Activated T-cell treated with anti-CD3 and anti-CD28 coated beads, Interleukin-2, amount 50 U/mL, for 1 hour (primary cell): ENCODE measurements around the gene ECD.
"Not testable (repeated sequence)": the region's sequence is repeated elsewhere in the genome, so short reads cannot be mapped to it uniquely, and the experiment has no call there.

Experiments used
- DNase-seq: peaks from one replicate; pipeline ENCODE4 v3.0.0-alpha.2; 2020

The ECD gene

GRCh38 chr10:73159038-73159648, 8.7 kb downstream of the ECD start:
- DNase-seq = peak; percentile 60

GRCh38 chr10:73156054-73156453, 11.8 kb downstream of the ECD start:
- no peak for DNase-seq

GRCh38 chr10:73152009-73152408, 15.8 kb downstream of the ECD start:
- DNase-seq = no peak

- not testable (repeated sequence) for DNase-seq
Observed at GRCh38 chr10:73150633-73151413, 17.0 kb downstream of the ECD start.

- no peak for DNase-seq
Observed at GRCh38 chr10:73141603-73142002, 26.2 kb downstream of the ECD start.

GRCh38 chr10:73139251-73139650, 28.6 kb downstream of the ECD start:
- no peak for DNase-seq

- DNase-seq = no peak
Observed at GRCh38 chr10:73136627-73137026, 31.2 kb downstream of the ECD start.

- DNase-seq = no peak
Observed at GRCh38 chr10:73134727-73135126, 33.1 kb downstream of the ECD start.

GRCh38 chr10:73131913-73132686, 35.7 kb downstream of the ECD start:
- DNase-seq = no peak

- no peak for DNase-seq
Observed at GRCh38 chr10:73131301-73131700, 36.5 kb downstream of the ECD start.

- no peak for DNase-seq
Observed at GRCh38 chr10:73126343-73126742, 41.5 kb downstream of the ECD start.

GRCh38 chr10:73119952-73120351, 47.9 kb downstream of the ECD start:
- DNase-seq = no peak

- no peak for DNase-seq
Observed at GRCh38 chr10:73119457-73119856, 48.4 kb downstream of the ECD start.

GRCh38 chr10:73117976-73118743, 49.6 kb downstream of the ECD start:
- DNase-seq = no peak

GRCh38 chr10:73116017-73116416, 51.8 kb downstream of the ECD start:
- no peak for DNase-seq

GRCh38 chr10:73113551-73113950, 54.3 kb downstream of the ECD start:
- DNase-seq = no peak

- not testable (repeated sequence) for DNase-seq
Observed at GRCh38 chr10:73112032-73112431, 55.8 kb downstream of the ECD start.

- DNase-seq = peak; percentile 34
Observed at GRCh38 chr10:73110345-73110849, 57.4 kb downstream of the ECD start, which contains the start of gene NUDT13. TSS of gene NUDT13 (plus strand) at chr10:73110455. CDS start at chr10:73114366, 3,911 bp downstream.

- not testable (repeated sequence) for DNase-seq
Observed at GRCh38 chr10:73109248-73109652, 58.6 kb downstream of the ECD start.

- no peak for DNase-seq
Observed at GRCh38 chr10:73106301-73106700, 61.5 kb downstream of the ECD start.

GRCh38 chr10:73099141-73099540, 68.7 kb downstream of the ECD start:
- no peak for DNase-seq

- no peak for DNase-seq
Observed at GRCh38 chr10:73097305-73097670, 70.5 kb downstream of the ECD start.
